SK-N-MC (cell line): ENCODE measurements around the gene GRIA4.
"Not testable (repeated sequence)": the region's sequence is repeated elsewhere in the genome, so short reads cannot be mapped to it uniquely, and the experiment has no call there.

ENCODE experiments used
- DNase-seq: peaks from one replicate; pipeline ENCODE4 v3.0.0-alpha.2; 2011; ENCODE audit warnings: low read depth, low spot score
- H3K27ac ChIP-seq: fragments of 200-600 bp; sonication (generic); 2 replicates; pipeline ENCODE4 v1.5.1; 2016; ENCODE audit warnings: mixed run types
- H3K36me3 ChIP-seq: fragments of 200-600 bp; sonication (generic); 2 replicates; pipeline ENCODE4 v1.6.1; 2017; ENCODE audit warnings: antibody characterized with exemption, low read length, mixed read lengths; ENCODE audit not compliant: insufficient read depth
- H3K4me3 ChIP-seq: fragments of 200-600 bp; sonication (generic); 2 replicates; pipeline ENCODE4 v1.5.1; 2016
- H3K9ac ChIP-seq: fragments of 200-600 bp; sonication (generic); 2 replicates; pipeline ENCODE4 v1.8.0; 2017; ENCODE audit warnings: mixed run types, mixed read lengths; ENCODE audit not compliant: insufficient read length
- H3K9me3 ChIP-seq: fragments of 200-600 bp; sonication (generic); 2 replicates; pipeline ENCODE4 v1.6.1; 2017; ENCODE audit warnings: low read depth, mild to moderate bottlenecking, antibody characterized with exemption, low read length, moderate library complexity, mixed read lengths
- EZH2 ChIP-seq: fragments of 200-600 bp; sonication (generic); IDR thresholded peaks from one replicate; pipeline ENCODE4 v1.6.1; 2017; ENCODE audit warnings: antibody characterized with exemption
- FOXP2 ChIP-seq: optimal IDR thresholded peaks from 2 replicates; pipeline ENCODE3; 2011; ENCODE audit warnings: mild to moderate bottlenecking, moderate library complexity; ENCODE audit not compliant: insufficient read depth; ENCODE audit errors: extremely low read length, control extremely low read depth
- POLR2AphosphoS5 ChIP-seq: IDR thresholded peaks from 2 replicates; pipeline ENCODE4 v1.6.1; 2012; ENCODE audit warnings: mild to moderate bottlenecking, low read depth, low read length, borderline replicate concordance

Gene GRIA4

DNA sequence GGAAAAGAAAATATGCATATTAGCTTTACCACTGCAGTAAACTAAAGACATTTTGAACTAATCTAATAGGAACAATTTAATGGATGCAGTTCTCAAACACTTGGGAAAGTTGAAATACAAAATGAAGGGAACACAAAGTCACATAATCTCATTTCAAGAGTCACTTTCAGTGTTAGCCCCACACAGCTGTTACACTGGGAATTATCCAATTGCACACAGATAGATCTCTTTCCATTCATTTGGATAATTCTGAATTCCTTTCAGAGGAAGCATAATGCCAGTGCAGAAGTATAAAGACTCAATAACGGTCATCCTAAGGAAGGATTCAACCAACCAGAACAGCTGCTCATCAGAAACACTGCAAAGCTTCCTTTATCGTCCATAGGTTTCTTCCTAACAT lies 173.3 kb downstream of the GRIA4 start:
- Histone ChIP-seq H3K9ac (no peak overlapping the region), H3K4me3 (no peak overlapping the region)
- TF ChIP-seq FOXP2 (no peak), EZH2 (no peak), POLR2AphosphoS5 (no peak)

DNA sequence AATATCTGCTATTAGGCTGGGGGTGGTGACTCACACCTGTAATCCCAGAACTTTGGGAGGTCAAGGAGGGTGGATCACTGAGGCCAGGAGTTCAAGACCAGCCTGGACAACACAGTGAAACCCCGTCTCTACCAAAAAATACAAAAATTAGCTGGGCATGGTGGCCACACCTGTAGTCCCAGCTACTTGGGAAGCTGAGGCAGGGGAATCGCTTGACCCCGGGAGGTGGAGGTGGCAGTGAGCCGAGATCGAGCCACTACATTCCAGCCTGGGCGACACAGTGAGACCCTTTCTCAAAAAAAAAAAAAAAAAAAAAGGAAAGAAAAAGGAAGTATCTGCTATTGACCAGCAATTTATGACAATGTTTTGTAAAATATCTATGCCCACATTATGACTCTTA lies 176.0 kb downstream of the GRIA4 start:
- not testable (repeated sequence) for H3K9ac ChIP-seq, H3K9me3 ChIP-seq, DNase-seq

More for the DNA sequence above, 173.3 kb downstream of the GRIA4 start:
- DNase-seq, result no peak
- H3K36me3 ChIP-seq, result no peaks in the 10 kb centered on the region
- no peak overlapping the region for H3K27ac ChIP-seq
- no peaks in the 10 kb centered on the region for H3K9me3 ChIP-seq

DNA sequence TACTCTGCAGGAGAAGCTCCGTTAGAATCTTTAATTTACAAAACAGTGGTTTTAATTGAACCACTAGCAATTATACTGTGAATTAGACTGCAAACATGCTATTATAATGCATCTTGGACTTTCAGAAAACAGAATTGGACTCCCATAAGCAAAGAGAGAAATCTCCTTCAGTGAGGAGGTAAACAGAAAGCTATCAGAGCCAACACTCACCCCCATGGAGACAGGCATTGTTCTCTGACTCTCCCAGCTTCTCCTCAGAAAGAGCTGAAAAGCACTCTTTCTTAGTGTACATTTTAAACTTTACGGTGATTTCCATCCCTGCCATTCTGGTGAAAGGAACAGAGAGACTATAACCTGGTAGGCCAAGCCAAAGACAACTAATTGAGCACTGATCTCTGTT lies 176.9 kb downstream of the GRIA4 start:
- Histone ChIP-seq H3K9ac (no peak overlapping the region), H3K27ac (no peak overlapping the region), H3K9me3 (no peaks in the 10 kb centered on the region), H3K36me3 (no peaks in the 10 kb centered on the region), H3K4me3 (no peak overlapping the region)
- no peak for TF ChIP-seq EZH2
- TF ChIP-seq POLR2AphosphoS5, result no peak
- no peak for TF ChIP-seq FOXP2
- no peak for DNase-seq

More for the DNA sequence above, 176.0 kb downstream of the GRIA4 start:
- not testable (repeated sequence) for H3K27ac ChIP-seq, H3K36me3 ChIP-seq, H3K4me3 ChIP-seq

DNA sequence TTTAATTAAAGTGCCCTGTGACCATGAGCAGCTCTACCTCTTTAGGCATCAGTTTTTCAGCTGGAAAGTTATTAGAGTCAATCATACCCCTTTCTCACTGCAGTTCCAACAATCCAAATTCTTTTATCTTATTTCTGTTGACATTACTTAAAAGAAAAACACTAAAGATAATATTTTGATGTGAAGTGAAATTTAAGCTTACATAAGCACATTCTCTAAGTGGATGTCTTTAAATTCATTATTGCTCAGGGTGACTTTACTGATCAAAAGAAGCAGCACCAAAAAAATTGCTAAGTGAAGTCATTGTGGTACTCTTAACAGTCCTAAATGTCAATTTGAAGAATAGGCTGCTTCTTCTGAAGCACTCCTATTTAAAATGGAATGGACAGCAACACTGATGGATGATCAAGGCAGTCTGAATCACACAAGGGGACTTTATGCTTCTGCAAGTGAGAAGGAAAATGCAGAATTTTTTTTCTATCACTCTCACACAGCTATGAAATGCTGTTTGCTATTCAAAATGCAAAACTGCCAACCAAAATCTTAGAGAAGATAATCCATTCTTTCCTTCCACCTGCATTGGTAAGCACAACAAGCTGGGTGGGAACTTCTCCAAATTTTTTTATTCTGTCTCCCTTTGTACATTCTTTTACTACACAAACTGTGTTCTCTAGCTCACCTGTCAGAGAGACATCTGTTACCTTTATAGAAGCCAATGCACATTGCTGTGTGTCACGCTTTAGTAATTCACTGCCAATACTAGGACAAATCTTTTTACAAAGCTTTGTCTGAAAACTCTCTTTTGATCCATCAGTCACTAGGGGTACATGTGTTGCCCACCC lies 179.9 kb downstream of the GRIA4 start:
- TF ChIP-seq FOXP2 (no peak), EZH2 (no peak), POLR2AphosphoS5 (no peak)
- H3K27ac ChIP-seq, result no peak overlapping the region

DNA sequence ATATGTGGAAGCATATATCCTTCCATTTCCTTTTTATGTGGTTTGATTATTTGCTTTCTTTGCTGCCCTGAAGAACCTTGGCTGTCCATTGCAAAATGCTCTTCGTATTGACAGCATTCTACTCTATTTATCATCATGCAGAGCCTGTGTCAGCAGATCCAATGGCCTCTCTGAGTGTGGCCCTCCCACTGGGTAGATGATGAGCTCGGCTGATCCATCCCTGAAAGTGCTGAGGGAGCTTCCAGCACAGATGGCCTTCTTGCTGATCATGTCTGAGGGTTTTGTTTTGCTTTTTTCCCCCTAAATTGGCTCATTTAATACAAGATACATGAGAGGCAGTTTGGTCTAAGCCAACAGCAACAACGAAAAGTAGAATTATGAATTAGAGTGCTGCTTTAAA lies 181.0 kb downstream of the GRIA4 start:
- TF ChIP-seq EZH2, result no peak
- TF ChIP-seq POLR2AphosphoS5, result no peak
- TF ChIP-seq FOXP2, result no peak
- DNase-seq, result no peak
- Histone ChIP-seq H3K36me3 (no peaks in the 10 kb centered on the region), H3K9ac (no peak overlapping the region), H3K27ac (no peak overlapping the region), H3K4me3 (no peak overlapping the region), H3K9me3 (no peaks in the 10 kb centered on the region)

More for the DNA sequence above, 179.9 kb downstream of the GRIA4 start:
- H3K9ac ChIP-seq, result no peak overlapping the region
- no peak overlapping the region for H3K4me3 ChIP-seq
- no peak for DNase-seq
- H3K9me3 ChIP-seq, result no peaks in the 10 kb centered on the region
- no peaks in the 10 kb centered on the region for H3K36me3 ChIP-seq

DNA sequence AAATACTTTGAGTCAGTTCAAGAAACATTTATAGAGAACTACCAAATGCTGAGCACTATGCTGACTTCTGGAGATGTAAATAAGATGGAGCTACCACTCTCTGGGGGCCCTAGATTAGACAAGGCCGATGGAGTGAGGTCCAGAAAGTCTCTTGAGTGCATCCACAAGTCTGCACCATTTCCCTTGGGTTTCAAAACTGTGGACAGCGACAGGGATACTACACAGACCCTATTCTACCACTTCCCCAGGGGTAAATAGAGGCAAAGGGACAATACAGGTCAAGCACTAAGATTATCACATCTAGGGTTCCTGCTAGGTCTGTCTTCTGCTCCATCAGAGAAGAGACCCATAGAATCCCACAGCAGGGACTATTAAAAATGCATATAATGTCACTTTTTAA lies 183.2 kb downstream of the GRIA4 start:
- no peak for DNase-seq
- Histone ChIP-seq H3K9me3 (no peaks in the 10 kb centered on the region), H3K9ac (no peak overlapping the region), H3K27ac (no peak overlapping the region), H3K4me3 (no peak overlapping the region), H3K36me3 (no peaks in the 10 kb centered on the region)
- TF ChIP-seq FOXP2, result no peak
- no peak for TF ChIP-seq POLR2AphosphoS5
- no peak for TF ChIP-seq EZH2

DNA sequence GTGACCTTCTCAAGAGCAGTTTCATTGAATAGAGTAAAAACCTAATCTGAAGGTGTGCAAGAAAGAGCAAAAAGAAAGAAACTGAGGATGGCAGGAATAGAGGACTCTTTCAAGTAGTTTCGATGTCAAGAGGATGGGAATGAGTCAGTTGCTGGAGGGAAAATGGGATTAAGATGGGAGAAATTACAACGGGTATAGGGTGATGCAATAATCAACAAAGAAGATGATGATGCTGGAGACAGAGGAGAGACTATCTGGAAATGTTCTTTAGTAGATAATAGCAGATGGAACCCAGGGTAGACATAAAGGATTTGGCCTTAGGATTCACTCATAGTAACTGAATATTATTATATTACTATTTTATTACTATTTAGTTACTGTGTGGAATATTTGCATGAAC lies 189.4 kb downstream of the GRIA4 start:
- TF ChIP-seq EZH2, result no peak
- TF ChIP-seq FOXP2, result no peak
- no peak for TF ChIP-seq POLR2AphosphoS5
- H3K4me3 ChIP-seq, result no peak overlapping the region
- no peak overlapping the region for H3K9ac ChIP-seq
- no peaks in the 10 kb centered on the region for H3K9me3 ChIP-seq
- no peaks in the 10 kb centered on the region for H3K36me3 ChIP-seq
- no peak for DNase-seq
- H3K27ac ChIP-seq, result no peak overlapping the region

DNA sequence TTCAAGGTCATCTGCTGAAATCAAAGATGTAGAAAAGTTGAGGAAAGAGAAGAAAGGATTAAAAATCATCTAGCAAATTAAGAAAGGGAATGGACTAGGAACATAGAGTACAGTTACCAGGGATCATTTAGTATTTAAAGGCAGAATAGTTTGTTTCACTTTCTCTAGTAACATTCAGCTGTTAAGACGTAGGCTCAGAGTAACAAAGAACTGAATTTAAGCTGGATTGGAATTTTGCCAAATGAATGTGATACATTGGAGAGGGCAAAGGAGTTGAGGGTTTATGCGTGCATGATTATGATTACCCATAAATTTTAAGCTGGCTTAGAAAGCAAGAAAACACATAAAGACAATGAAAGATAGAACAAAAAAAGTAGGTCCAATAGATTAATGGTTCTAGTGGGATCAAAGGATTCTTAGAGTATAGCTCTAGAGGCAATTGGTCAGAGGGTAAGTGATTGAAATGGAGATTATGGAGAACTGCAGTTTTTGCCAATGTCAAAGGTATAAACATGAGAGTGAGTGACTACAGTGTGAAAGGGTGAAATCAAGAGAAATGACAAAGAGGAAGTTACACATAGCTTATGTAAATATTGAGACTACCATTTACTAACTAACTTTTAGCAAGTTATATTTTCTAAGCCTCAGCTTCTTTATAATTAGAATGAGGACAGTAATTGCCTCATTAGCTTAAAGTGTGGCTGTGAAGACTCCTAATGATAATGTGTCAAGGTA lies 190.0 kb downstream of the GRIA4 start:
- Histone ChIP-seq H3K9me3 (no peaks in the 10 kb centered on the region), H3K9ac (no peak overlapping the region)
- no peak for TF ChIP-seq EZH2
- no peak for TF ChIP-seq FOXP2
- TF ChIP-seq POLR2AphosphoS5, result no peak

DNA sequence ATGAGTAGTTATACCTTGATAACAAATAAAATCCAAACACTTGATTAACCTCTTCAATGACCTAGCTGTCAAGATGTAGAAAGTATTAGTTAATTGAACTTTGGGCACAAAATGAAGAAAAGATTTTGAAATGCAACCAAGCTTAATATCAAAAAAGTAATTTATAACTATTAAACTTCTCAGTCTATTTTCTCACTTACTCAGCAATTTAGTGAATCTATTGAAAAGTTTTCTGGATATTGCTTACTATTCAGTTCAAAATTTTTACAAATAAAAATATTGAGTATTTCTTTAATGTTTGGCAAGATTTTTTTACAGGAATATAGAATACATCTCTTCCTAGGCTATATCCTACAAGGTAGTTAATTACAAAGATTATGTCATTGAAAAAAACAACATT lies 192.5 kb downstream of the GRIA4 start:
- Histone ChIP-seq H3K4me3 (no peak overlapping the region), H3K9ac (no peak overlapping the region), H3K27ac (no peak overlapping the region), H3K36me3 (no peaks in the 10 kb centered on the region), H3K9me3 (no peaks in the 10 kb centered on the region)
- TF ChIP-seq EZH2 (no peak), FOXP2 (no peak), POLR2AphosphoS5 (no peak)
- no peak for DNase-seq

More for the DNA sequence above, 190.0 kb downstream of the GRIA4 start:
- Histone ChIP-seq H3K4me3 (no peak overlapping the region), H3K27ac (no peak overlapping the region), H3K36me3 (no peaks in the 10 kb centered on the region)
- DNase-seq, result no peak
